Gastroesophageal sphincter (tissue), 4 donors: ENCODE measurements around the gene RBM38. TPM values are rescaled to one million over a fixed set of nuclear protein-coding genes. Genes with fewer than 3 reads are reported as not detected.
A peak's percentile ranks its signal among the peaks of the same experiment; 100 is the strongest.

Source experiments
- ATAC-seq: fragments of 150-250 bp; one replicate; pipeline ENCODE4 v1.9.1; 2016; ENCODE audit warnings: mild to moderate bottlenecking, moderate library complexity
- H3K27ac ChIP-seq, 4 donors: fragments of 200-600 bp; sonication (generic) in 3 of 4; 1 replicate in 3 of 4; 2 replicates in 1 of 4; pipeline ENCODE4 v1.5.1; 2016 to 2019
- H3K27me3 ChIP-seq: fragments of 200-600 bp; sonication (generic); one replicate; pipeline ENCODE4 v1.5.1; 2019
- H3K36me3 ChIP-seq, 2 donors: fragments of 200-600 bp; sonication (generic); one replicate each; pipeline ENCODE4 v1.5.1; 2019; ENCODE audit warnings: control low read depth in 1 of 2
- H3K4me1 ChIP-seq, 3 donors: fragments of 200-600 bp; sonication (generic); 1 replicate in 2 of 3; 2 replicates in 1 of 3; pipeline ENCODE4 v1.5.1; 2016 to 2019; ENCODE audit warnings: control low read depth in 2 of 3
- H3K4me3 ChIP-seq, 2 donors: fragments of 200-600 bp; sonication (generic); one replicate each; pipeline ENCODE4 v1.5.1; 2019; ENCODE audit warnings: mild to moderate bottlenecking in 1 of 2, moderate library complexity in 1 of 2
- H3K9me3 ChIP-seq, 3 donors: fragments of 200-600 bp; sonication (generic); one replicate each; pipeline ENCODE4 v1.5.1; 2017 to 2019; ENCODE audit warnings: control low read depth in 2 of 3
- CTCF ChIP-seq, 4 experiments: fragments of 200-600 bp in 2 of 4; fragments of 450-650 bp in 2 of 4; sonication (generic) in 1 of 4; IDR thresholded peaks; one replicate each; pipeline ENCODE4 v1.5.1; 2017 to 2019; ENCODE audit warnings: antibody characterized with exemption in 4 of 4, mild to moderate bottlenecking in 2 of 4, moderate library complexity in 2 of 4
- EP300 ChIP-seq: sonication (generic); formaldehyde crosslinking; IDR thresholded peaks from one replicate; pipeline ENCODE4 v1.6.1; 2017; ENCODE audit warnings: antibody characterized with exemption, mild to moderate bottlenecking
- POLR2A ChIP-seq, 2 donors: fragments of 450-650 bp; IDR thresholded peaks; one replicate each; pipeline ENCODE4 v1.6.1; 2017; ENCODE audit warnings: antibody characterized with exemption in 2 of 2, mild to moderate bottlenecking in 2 of 2, moderate library complexity in 1 of 2
- POLR2AphosphoS5 ChIP-seq: sonication (generic); formaldehyde crosslinking; IDR thresholded peaks from one replicate; pipeline ENCODE4 v1.6.1; 2017; ENCODE audit warnings: antibody characterized with exemption
- WGBS, 2 donors: methylation state at CpG; one replicate each; pipeline ENCODE4 v1.1.5; 2018; ENCODE audit warnings: low coverage in 1 of 2; 5-methylcytosine and 5-hydroxymethylcytosine counted together
- total RNA-seq, 4 donors: library from RNA; depleted of rRNA; stranded (reverse); fragments of >200 nt; gene quantifications; one replicate each; pipeline ENCODE4 v1.1.0, GENCODE V29; 2016

Gene RBM38
- total RNA-seq, 4 donors from 2014 or later: 50.9 to 190 (median 106) TPM

- ATAC-seq: no peak
- Histone ChIP-seq H3K36me3 (peaks cover 0 to 44% of the 10 kb centered on the region in 2 donors), H3K27ac (peak overlapping the region in 2 of 4 donors; percentile 87 to 95), H3K27me3 (no peaks in the 10 kb centered on the region), H3K9me3 (no peaks in the 10 kb centered on the region), H3K4me1 (peaks cover 0 to 80% (median 17%) of the 10 kb centered on the region in 3 donors), H3K4me3 (no peak overlapping the region)
- 73 to 100% methylated on average over 1 to 4 of the region's 5 CpGs for WGBS, 2 donors
- TF ChIP-seq POLR2A (IDR thresholded peaks at IDR 0.05) (no peak), EP300 (no peak), CTCF (IDR thresholded peaks at IDR 0.05) (no peak), POLR2AphosphoS5 (no peak)
Measured at GRCh38 chr20:57410924-57411323, 19.7 kb downstream of the RBM38 start.

DNA sequence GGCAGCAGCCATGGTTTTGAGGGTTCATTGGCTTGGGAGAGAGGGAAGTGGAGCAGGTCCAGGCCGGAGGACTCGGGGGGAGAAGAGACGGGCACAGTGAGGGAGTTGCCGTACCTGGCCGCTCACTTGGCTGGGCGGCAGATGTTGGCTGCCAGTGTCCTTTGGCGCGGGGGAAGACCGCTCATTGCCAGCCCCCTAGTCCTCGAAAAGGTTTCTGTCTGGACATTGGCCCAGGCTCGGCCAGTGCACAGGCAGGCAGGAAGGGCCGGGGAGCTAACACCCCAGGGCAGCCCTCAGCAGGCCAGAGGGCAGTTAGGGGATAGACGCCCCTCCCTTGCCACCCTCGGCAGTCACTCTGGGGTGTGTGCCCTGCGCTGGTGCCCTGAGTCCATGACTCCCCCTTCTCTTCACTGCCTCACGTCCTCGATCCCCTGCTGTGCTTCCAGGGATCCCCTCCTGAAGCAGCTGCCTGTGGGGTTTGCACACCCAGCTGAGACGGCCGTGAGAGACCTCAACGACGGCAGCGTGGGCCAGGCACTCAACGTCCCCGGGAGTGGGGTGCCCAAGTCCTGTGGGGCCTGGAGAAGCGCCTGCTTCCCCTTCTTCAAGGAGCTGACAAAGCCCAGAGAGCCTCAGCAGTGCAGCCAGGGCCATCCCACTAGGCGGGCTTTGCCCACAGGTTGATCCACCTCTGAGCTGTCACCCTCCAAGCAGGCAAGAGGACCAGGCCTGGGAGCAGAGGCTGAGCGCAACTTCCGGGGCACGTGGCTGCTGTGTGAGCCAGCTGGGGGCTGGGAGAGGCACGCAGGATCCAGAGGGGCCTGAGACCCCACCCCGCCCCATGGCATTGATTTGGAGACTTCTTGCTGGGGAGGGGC is 20.4 kb downstream of the RBM38 start:
- H3K27ac ChIP-seq: peak overlapping the region in 3 of 4 donors; percentile 54 to 87 (median 72)

DNA sequence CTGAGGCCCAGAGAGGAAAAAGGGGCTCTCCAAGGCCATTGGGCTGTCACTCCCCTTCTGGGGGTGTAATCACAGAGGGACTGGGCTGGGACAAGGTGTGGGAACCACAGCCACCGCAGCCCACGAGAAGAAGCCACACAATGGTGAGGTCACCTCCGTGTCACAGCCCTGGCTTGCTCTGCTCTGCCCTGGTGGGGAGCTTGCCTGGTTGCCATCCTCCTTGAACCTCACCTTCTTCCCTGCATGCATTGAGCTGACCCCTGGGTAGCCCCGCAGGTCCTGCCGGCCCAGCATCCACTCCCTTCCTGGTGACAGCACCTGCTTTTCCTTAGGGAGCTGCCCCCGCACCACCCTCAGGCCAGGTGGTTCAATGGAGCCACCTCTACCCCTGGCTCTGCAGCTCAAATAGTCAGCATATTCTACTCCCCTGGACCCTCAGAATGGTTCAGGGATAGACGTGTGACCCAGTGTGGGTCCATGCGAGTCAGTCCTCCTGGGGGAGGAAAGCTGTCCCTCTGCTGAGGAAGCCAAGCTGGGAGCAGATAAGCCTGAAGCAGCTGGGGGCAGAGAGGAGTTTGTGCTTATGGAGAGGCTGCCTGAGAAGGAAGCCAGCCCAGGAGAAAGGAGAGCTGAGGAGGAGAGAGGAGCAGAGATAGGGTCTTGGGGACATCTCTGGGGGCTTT is 21.3 kb downstream of the RBM38 start:
- TF ChIP-seq POLR2A (IDR thresholded peaks at IDR 0.05) (no peak), POLR2AphosphoS5 (no peak), EP300 (no peak), CTCF (IDR thresholded peaks at IDR 0.05) (no peak)
- H3K4me1 ChIP-seq: peaks cover 0 to 65% (median 17%) of the 10 kb centered on the region in 3 donors
- no peak for ATAC-seq
- peak overlapping the region in 2 of 4 donors; percentile 54 to 72 for H3K27ac ChIP-seq
- peaks cover 0 to 28% of the 10 kb centered on the region in 2 donors for H3K36me3 ChIP-seq
- H3K27me3 ChIP-seq: no peaks in the 10 kb centered on the region
- H3K4me3 ChIP-seq: no peak overlapping the region
- H3K9me3 ChIP-seq: no peaks in the 10 kb centered on the region
- WGBS, 2 donors: 80 to 100% methylated on average over 1 to 3 of the region's 8 CpGs

More for the DNA sequence above, 20.4 kb downstream of the RBM38 start:
- Histone ChIP-seq H3K4me3 (no peak overlapping the region), H3K36me3 (peaks cover 0 to 36% of the 10 kb centered on the region in 2 donors), H3K27me3 (no peaks in the 10 kb centered on the region), H3K9me3 (no peaks in the 10 kb centered on the region), H3K4me1 (peaks cover 0 to 73% (median 17%) of the 10 kb centered on the region in 3 donors)
- 64 to 87% methylated on average over 3 to 4 of the region's 31 CpGs for WGBS, 2 donors
- ATAC-seq: no peak
- TF ChIP-seq POLR2A (IDR thresholded peaks at IDR 0.05) (no peak), POLR2AphosphoS5 (no peak), CTCF (IDR thresholded peaks at IDR 0.05) (no peak)

DNA sequence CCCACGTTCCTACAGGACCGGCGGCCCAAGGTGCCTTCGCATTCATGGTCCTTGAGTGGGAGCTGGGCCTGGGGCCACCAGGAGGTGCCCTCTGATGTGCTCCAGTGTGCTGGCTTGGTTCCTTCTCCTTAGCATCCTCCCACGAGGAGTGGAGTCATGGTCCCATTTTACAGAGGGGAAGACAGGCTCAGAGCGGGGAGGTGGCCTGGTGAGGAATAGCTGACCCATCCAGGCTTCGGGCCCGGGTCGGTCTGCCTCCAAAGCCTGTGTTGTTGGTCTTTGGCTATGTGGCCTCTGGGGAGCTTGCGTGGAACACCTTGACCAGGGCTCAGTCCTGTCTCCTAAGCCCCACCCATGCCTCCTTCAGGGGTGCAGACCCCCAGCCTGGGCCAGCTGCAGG is 22.8 kb downstream of the RBM38 start:
- no peaks in the 10 kb centered on the region for H3K9me3 ChIP-seq
- H3K36me3 ChIP-seq: peaks cover 0 to 13% of the 10 kb centered on the region in 2 donors
- ATAC-seq: no peak
- H3K27ac ChIP-seq: no peak overlapping the region
- H3K4me1 ChIP-seq: peaks cover 0 to 50% (median 7%) of the 10 kb centered on the region in 3 donors
- no CpG with 5 or more reads among the region's 10 CpGs for WGBS, 2 donors
- TF ChIP-seq POLR2A (IDR thresholded peaks at IDR 0.05) (no peak), EP300 (no peak)
- H3K27me3 ChIP-seq: no peaks in the 10 kb centered on the region
- no peak overlapping the region for H3K4me3 ChIP-seq

DNA sequence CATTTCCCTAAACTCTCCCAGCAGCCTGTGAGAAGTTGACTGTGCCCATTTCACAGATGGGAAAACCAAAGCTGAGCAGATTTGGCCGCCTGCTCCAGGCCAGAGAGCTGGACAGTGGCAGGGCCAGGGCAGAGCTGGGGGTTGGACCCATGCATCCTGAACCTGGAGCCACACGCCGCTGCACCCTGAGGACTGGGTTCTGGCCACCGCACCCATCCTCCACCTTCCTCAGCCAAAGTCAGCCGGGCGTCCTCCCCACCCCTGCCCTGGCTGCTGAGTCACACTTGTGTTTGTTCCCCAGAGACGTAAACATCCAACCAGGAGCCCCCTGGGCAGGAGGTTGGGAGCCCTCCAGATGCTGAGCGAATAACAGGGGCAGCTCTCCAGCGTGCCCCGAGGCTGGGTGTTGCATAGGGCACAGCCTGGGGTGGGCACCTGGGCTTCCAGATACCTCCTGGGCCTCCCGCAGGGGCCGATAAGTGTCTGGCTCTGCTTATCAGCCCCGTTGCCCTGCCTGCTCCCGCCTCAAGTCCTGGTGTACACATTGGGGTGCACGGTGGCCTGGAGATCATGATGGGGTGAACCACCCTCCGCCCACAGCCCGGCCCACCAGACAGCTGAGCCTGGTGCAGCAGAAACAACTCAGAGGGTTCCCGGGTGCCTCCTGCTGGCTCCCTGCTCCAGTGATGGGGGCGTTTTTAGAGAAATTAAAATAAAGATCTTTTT is 23.8 kb downstream of the RBM38 start:
- H3K27ac ChIP-seq: peak overlapping the region in 3 of 4 donors; percentile 0 to 53 (median 14)
- peaks cover 0 to 39% (median 0%) of the 10 kb centered on the region in 3 donors for H3K4me1 ChIP-seq
- H3K27me3 ChIP-seq: no peaks in the 10 kb centered on the region
- no peak overlapping the region for H3K4me3 ChIP-seq
- no peaks in the 10 kb centered on the region for H3K9me3 ChIP-seq
- WGBS, 2 donors: 55% methylated on average over 8 of the region's 19 CpGs; no CpG with 5 or more reads in 1 of the 2 donors
- TF ChIP-seq EP300: no peak
- TF ChIP-seq CTCF (IDR thresholded peaks at IDR 0.05): no peak
- TF ChIP-seq POLR2A (IDR thresholded peaks at IDR 0.05): no peak
- no peak for TF ChIP-seq POLR2AphosphoS5
- H3K36me3 ChIP-seq: peaks cover 0 to 3% of the 10 kb centered on the region in 2 donors
- ATAC-seq: no peak
